Left kidney (tissue), 2 donors: ENCODE results near the gene SRD5A1. TPM values are rescaled to one million over a fixed set of nuclear protein-coding genes. Genes with fewer than 3 reads are reported as not detected.
"Not testable (repeated sequence)": the region's sequence is repeated elsewhere in the genome, so short reads cannot be mapped to it uniquely, and the experiment has no call there.

Experiments
- DNase-seq: peaks from one replicate; pipeline ENCODE4 v3.0.0-alpha.2; 2013
- polyA plus RNA-seq: library from polyadenylated mRNA; unstranded; fragments of 120-200 nt; gene quantifications from one replicate; pipeline ENCODE4 v1.2.1, GENCODE V29; 2013; ENCODE audit not compliant: insufficient read length

Gene SRD5A1
- polyA plus RNA-seq, 1 donor = 11.7 TPM

GRCh38 chr5:6642655-6643054 is 9.4 kb downstream of the SRD5A1 start:
- DNase-seq = no peak

DNA sequence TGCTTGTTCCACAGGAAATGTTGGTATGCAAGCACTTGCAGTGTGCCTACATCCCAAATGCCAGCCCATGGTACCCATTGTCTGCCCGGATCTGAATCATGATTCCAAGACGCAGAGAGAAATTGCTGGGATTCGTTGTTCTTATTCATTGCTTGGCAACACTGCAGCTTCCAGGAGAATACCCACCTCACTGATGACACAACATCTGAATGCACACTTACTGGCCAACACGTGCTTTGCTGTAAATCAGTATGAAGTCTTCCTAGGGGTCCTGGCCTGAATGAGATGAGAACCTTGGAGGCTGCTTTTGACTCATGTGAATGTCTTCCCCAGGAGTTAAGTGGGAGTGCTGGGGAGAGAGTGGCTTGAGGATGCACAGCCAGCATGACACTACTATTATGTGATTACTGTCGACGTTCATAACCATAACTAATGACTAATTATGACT is 11.6 kb downstream of the SRD5A1 start:
- no peak for DNase-seq

DNA sequence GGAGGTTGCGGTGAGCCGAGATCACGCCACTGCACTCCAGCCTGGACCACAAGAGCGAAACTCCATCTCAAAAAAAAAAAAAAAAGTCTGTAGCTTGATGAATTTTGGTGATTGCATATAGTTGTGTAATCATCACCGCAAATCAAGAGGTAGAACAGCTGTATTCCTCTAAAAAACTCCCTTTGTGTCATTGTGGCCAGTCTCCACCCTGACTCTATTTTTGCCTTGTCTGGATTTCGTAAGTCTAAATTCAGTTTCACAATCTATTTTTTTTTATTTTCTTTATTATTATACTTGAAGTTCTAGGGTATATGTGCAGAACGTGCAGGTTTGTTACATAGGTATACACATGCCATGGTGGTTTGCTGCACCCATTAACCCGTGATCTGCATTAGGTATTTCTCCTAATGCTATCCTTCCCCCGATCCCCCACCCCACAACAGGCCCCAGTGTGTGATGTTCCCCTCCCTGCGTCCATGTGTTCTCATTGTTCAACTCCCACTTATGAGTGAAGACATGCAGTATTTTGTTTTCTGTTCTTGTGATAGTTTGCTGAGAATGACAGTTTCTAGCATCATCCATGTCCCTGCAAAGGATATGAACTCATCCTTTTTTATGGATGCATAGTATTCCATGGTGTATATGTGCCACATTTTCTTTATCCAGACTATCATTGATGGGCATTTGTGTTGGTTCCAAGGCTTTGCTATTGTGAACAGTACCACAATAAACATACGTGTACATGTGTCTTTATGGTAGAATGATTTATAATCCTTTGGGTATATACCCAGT is 12.5 kb downstream of the SRD5A1 start:
- not testable (repeated sequence) for DNase-seq

- DNase-seq = no peak
These were observed 15.9 kb downstream of the SRD5A1 start for GRCh38 chr5:6649186-6649585.

GRCh38 chr5:6649681-6650080 is 16.4 kb downstream of the SRD5A1 start:
- no peak for DNase-seq

DNA sequence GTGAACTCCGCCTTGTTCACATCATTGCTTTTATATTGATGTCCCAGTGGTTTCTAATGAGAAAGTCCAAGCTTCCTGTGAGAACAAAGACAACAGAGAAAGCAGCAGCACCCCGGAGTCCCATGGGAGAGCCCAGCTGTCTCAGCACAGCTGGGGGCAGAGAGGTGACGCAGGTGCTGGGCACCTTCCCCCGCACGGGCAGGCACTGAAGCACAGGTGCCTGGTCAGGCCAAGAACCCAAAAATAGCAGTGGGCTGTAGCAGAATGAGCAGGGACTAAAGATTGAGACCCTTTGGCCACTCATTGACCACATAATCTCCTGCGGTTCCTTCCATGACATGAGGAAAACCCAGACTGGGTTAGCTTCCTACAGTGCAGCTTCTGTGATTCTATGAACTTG is 18.8 kb downstream of the SRD5A1 start:
- no peak for DNase-seq

DNA sequence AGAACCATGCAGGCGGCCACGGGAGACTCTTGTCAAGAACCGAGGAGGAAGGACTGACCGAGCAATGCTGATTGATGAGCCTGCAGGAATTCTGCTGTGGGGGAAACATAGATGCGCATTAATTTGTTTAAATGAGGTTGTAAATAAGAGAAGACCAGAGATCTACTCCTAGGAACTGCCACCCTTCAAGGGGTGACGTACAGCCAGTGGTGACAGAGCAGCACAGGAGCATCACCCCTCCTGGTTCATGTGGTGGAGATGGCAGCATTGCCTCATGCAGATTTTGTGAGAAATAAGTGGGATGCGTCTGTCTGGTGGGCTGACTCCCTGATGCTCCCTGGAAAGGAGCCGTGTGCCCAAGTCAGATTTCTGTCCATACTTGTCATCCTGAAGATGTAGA is 22.2 kb downstream of the SRD5A1 start:
- DNase-seq = no peak

- DNase-seq = no peak
These were observed 23.4 kb downstream of the SRD5A1 start for GRCh38 chr5:6656680-6657079.

- DNase-seq = no peak
These were observed 26.9 kb downstream of the SRD5A1 start for GRCh38 chr5:6659941-6660684.

GRCh38 chr5:6660688-6661087 is 27.4 kb downstream of the SRD5A1 start:
- DNase-seq = no peak

GRCh38 chr5:6666762-6667161 is 33.5 kb downstream of the SRD5A1 start:
- DNase-seq = no peak

GRCh38 chr5:6667648-6668047 is 34.4 kb downstream of the SRD5A1 start:
- no peak for DNase-seq

GRCh38 chr5:6668717-6669116 is 35.5 kb downstream of the SRD5A1 start:
- DNase-seq = not testable (repeated sequence)

- no peak for DNase-seq
These were observed 39.8 kb downstream of the SRD5A1 start for GRCh38 chr5:6673031-6673430.

GRCh38 chr5:6673963-6674362 is 40.7 kb downstream of the SRD5A1 start:
- DNase-seq = no peak

DNA sequence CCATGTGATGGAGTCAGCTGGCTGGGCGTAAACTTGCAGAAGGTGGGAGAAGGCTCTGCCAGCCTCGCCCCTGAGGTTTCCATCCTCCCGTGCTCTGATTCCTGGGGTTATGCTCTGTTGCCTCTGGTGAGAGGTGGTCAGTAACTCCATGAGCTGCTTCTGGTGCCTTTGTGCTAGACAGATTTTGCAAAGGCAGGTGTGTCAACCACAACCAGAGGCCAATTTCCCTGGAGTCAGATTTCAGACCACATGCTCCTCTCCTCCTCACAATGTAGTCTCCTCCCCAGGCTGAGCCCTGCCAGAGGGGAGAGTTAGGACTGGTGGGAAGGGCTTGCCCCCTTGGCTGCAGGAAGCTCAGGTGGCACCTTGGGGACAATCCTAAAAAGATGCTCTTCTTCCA is 41.2 kb downstream of the SRD5A1 start:
- no peak for DNase-seq

DNA sequence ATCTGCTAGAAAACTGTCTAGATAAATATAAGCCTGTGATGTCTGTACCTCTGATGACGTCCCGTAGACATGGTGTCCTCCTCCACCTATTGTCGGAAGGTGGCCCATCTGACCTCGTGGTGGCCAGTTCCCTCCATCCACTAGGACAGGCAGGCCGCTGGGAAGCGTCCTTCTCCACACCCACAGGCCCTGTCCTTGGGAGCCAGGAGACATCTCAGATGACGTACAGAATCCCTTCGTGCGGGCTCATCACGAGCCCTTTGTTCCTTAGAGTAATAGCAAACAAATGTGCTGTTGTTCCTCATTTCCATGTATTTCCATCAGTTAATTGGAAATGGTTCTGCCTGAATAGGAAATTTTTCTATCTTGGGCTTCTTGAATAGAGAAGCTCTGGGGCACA is 41.6 kb downstream of the SRD5A1 start:
- no peak for DNase-seq

- no peak for DNase-seq
These were observed 42.7 kb downstream of the SRD5A1 start for GRCh38 chr5:6675784-6676491.

DNA sequence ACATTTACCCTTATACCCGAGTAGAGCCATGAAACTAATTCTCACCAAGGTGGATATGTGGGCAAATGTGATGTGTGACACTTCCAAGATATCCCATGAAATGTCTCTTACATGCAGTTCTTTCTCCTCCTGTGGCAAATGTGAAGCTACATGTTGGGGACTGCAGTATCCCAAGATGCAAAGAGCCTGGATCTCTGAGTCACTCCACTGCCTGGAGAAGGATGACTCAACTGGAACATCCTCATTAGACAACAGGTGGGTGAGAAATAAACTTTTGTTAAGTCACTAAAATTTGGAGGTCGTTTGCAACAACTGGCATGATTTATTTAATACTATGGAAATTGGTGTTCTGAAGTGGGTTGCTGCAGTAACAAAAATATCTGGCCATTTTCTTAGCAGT is 43.5 kb downstream of the SRD5A1 start:
- DNase-seq = no peak

DNA sequence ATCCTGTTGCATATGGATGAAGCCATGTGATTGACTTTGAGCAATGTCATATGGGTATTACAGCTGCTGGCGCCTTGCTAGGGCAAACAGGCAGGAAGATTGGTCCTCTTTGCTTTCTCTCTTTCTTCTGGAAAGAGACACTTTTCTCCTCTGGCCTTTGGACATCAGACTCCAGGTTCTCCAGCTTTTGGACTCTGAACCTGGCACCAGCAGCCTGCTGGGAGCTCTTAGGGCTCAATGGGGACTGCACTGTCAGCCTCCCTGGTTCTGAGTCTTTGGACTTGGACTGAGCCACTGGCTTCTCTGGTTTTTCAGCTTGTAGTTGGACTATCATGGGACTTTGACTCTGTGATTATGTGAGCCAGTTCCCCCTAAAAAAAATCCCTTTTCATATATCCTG is 45.1 kb downstream of the SRD5A1 start:
- DNase-seq = no peak

DNA sequence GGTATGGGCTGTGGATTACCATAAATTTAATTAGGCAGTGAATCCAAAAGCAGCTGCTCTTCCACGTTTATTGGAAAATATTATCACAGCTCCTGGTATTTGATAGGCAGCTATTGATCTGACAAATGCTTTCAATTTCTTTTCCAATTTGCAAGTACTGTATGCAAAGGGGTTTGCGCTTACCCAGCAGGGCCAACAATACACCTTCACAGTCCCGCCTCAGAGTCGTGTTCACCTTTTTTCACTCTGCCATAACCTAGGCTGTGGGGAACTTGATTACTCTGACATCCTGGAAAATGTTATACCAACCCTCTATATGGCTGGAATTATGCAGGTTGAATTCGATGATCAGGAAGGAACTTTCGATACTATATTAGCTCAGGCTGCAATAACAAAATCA is 47.7 kb downstream of the SRD5A1 start:
- DNase-seq = no peak

- DNase-seq = no peak
These were observed 48.4 kb downstream of the SRD5A1 start for GRCh38 chr5:6681682-6682081.

DNA sequence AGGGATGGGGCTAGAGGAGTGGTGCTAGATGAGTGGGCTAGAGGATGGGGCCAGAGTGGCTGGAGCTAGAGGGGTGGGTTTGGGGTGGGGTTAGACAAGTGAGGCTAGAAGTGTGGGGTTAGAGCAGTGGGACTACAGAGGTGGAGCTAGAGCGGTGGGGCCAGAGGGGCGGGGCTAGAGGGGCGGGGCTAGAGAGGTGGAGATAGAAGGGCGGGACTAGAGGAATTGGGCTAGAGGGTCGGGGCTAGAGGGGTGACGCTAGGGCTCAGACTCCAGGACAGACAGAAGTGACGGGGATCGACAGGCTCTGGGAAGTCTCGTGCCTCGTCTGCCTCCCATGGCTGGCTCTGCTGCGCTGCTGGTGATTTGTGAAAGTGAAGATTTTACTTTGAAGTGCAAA is 49.0 kb downstream of the SRD5A1 start:
- DNase-seq = no peak
